HUES48 (cell line): ENCODE data around the gene CDK11B.

Experiments used
- H3K27ac ChIP-seq: one replicate; pipeline ENCODE4 v1.7.0; 2013; ENCODE audit warnings: low read depth, low read length, inconsistent platforms
- H3K27me3 ChIP-seq: 2 replicates; pipeline ENCODE4 v1.6.1; 2013; ENCODE audit warnings: mild to moderate bottlenecking, low read length; ENCODE audit not compliant: control insufficient read depth, insufficient read depth
- H3K36me3 ChIP-seq: 2 replicates; pipeline ENCODE4 v1.6.1; 2013; ENCODE audit warnings: low read length; ENCODE audit not compliant: control insufficient read depth, insufficient read depth
- H3K4me1 ChIP-seq: 2 replicates; pipeline ENCODE4 v1.6.1; 2013; ENCODE audit warnings: mild to moderate bottlenecking, low read length; ENCODE audit not compliant: control insufficient read depth, insufficient read depth
- H3K4me3 ChIP-seq: 2 replicates; pipeline ENCODE4 v1.5.1; 2013; ENCODE audit warnings: mild to moderate bottlenecking, low read depth, low read length
- H3K9ac ChIP-seq: 2 replicates; pipeline ENCODE4 v1.6.1; 2013; ENCODE audit warnings: mild to moderate bottlenecking, low read depth, low read length, moderate library complexity
- H3K9me3 ChIP-seq: 2 replicates; pipeline ENCODE4 v1.6.1; 2013; ENCODE audit warnings: low read length; ENCODE audit not compliant: control insufficient read depth, insufficient read depth

Gene CDK11B

GRCh38 chr1:1617925-1618324, 40.9 kb downstream of the CDK11B start:
- Histone ChIP-seq H3K27me3 (no peaks in the 10 kb centered on the region), H3K4me1 (peaks cover 5% of the 10 kb centered on the region; the same call in 1 of the 2 replicates), H3K27ac (no peak overlapping the region), H3K36me3 (peaks cover 13% of the 10 kb centered on the region), H3K9ac (no peak overlapping the region), H3K4me3 (no peak overlapping the region), H3K9me3 (no peaks in the 10 kb centered on the region)

GRCh38 chr1:1617516-1617915, 41.3 kb downstream of the CDK11B start:
- H3K4me1 ChIP-seq, result peaks cover 5% of the 10 kb centered on the region; the same call in 1 of the 2 replicates
- H3K9ac ChIP-seq, result no peak overlapping the region
- H3K27ac ChIP-seq, result no peak overlapping the region
- H3K9me3 ChIP-seq, result no peaks in the 10 kb centered on the region
- no peaks in the 10 kb centered on the region for H3K27me3 ChIP-seq
- no peak overlapping the region for H3K4me3 ChIP-seq
- peaks cover 13% of the 10 kb centered on the region for H3K36me3 ChIP-seq

GRCh38 chr1:1616838-1617237, 42.0 kb downstream of the CDK11B start:
- no peaks in the 10 kb centered on the region for H3K9me3 ChIP-seq
- peak overlapping the region; percentile 100 for H3K4me3 ChIP-seq
- no peak overlapping the region for H3K9ac ChIP-seq
- peaks cover 5% of the 10 kb centered on the region; the same call in 1 of the 2 replicates for H3K4me1 ChIP-seq
- H3K27ac ChIP-seq, result no peak overlapping the region
- H3K36me3 ChIP-seq, result peaks cover 13% of the 10 kb centered on the region
- no peaks in the 10 kb centered on the region for H3K27me3 ChIP-seq

GRCh38 chr1:1616045-1616790, 42.6 kb downstream of the CDK11B start:
- H3K9me3 ChIP-seq, result no peaks in the 10 kb centered on the region
- H3K4me1 ChIP-seq, result peaks cover 5% of the 10 kb centered on the region; the same call in 1 of the 2 replicates
- H3K4me3 ChIP-seq, result peak overlapping the region; percentile 100
- peaks cover 13% of the 10 kb centered on the region for H3K36me3 ChIP-seq
- H3K27me3 ChIP-seq, result no peaks in the 10 kb centered on the region
- peak overlapping the region; percentile 100; the same call in 1 of the 2 replicates for H3K9ac ChIP-seq
- H3K27ac ChIP-seq, result peak overlapping the region; percentile 100

GRCh38 chr1:1615256-1616044, 43.4 kb downstream of the CDK11B start, which contains the start of gene MIB2:
MIB2 (plus strand) TSS chr1:1615500; CDS start chr1:1623453, 7,953 bp downstream.
- Histone ChIP-seq H3K9ac (peak within 1 kb of the TSS; percentile 100), H3K4me1 (peaks cover 5% of the 10 kb centered on the region; the same call in 1 of the 2 replicates), H3K9me3 (no peaks in the 10 kb centered on the region), H3K27ac (peak within 1 kb of the TSS; percentile 100), H3K36me3 (peaks cover 13% of the 10 kb centered on the region), H3K27me3 (no peaks in the 10 kb centered on the region), H3K4me3 (peak within 1 kb of the TSS; percentile 100)

GRCh38 chr1:1614954-1615255, 43.9 kb downstream of the CDK11B start:
- Histone ChIP-seq H3K4me3 (peak overlapping the region; percentile 100), H3K27me3 (no peaks in the 10 kb centered on the region), H3K27ac (peak overlapping the region; percentile 100), H3K36me3 (peaks cover 13% of the 10 kb centered on the region), H3K9ac (no peak overlapping the region; the same call in 1 of the 2 replicates), H3K4me1 (peaks cover 5% of the 10 kb centered on the region; the same call in 1 of the 2 replicates), H3K9me3 (no peaks in the 10 kb centered on the region)

GRCh38 chr1:1614204-1614953, 44.4 kb downstream of the CDK11B start:
- H3K9me3 ChIP-seq, result no peaks in the 10 kb centered on the region
- no peak overlapping the region for H3K27ac ChIP-seq
- H3K36me3 ChIP-seq, result peaks cover 13% of the 10 kb centered on the region
- peak overlapping the region; percentile 100 for H3K4me3 ChIP-seq
- H3K27me3 ChIP-seq, result no peaks in the 10 kb centered on the region
- no peak overlapping the region; the same call in 1 of the 2 replicates for H3K9ac ChIP-seq
- H3K4me1 ChIP-seq, result peaks cover 5% of the 10 kb centered on the region; the same call in 1 of the 2 replicates

GRCh38 chr1:1613509-1614082, 45.2 kb downstream of the CDK11B start:
- Histone ChIP-seq H3K27me3 (no peaks in the 10 kb centered on the region), H3K36me3 (peaks cover 13% of the 10 kb centered on the region), H3K9ac (no peak overlapping the region), H3K27ac (no peak overlapping the region), H3K9me3 (no peaks in the 10 kb centered on the region), H3K4me1 (peaks cover 5% of the 10 kb centered on the region; the same call in 1 of the 2 replicates), H3K4me3 (no peak overlapping the region)

GRCh38 chr1:1612104-1612400, 46.8 kb downstream of the CDK11B start:
- Histone ChIP-seq H3K4me3 (no peak overlapping the region), H3K4me1 (peaks cover 5% of the 10 kb centered on the region; the same call in 1 of the 2 replicates), H3K9ac (no peak overlapping the region), H3K27ac (no peak overlapping the region), H3K36me3 (no peaks in the 10 kb centered on the region), H3K27me3 (no peaks in the 10 kb centered on the region), H3K9me3 (no peaks in the 10 kb centered on the region)

- Histone ChIP-seq H3K27me3 (no peaks in the 10 kb centered on the region), H3K9me3 (no peaks in the 10 kb centered on the region), H3K36me3 (no peaks in the 10 kb centered on the region), H3K9ac (no peak overlapping the region), H3K27ac (no peak overlapping the region), H3K4me1 (peaks cover 5% of the 10 kb centered on the region; the same call in 1 of the 2 replicates), H3K4me3 (no peak overlapping the region)
Observed at GRCh38 chr1:1610796-1611195, 48.0 kb downstream of the CDK11B start.
